Measurements from ENCODE around the gene CD244.
A peak's percentile ranks its signal among the peaks of the same experiment; 100 is the strongest.

Gene CD244

GRCh38 chr1:160850541-160850940, 12.1 kb downstream of the CD244 start:
- no peak for ATAC-seq (ENCODE audit: low read depth)
- Mint-ChIP-seq H3K27me3 (peaks cover 5% of the 10 kb centered on the region), H3K4me3 (no peak overlapping the region), H3K36me3 (no peaks in the 10 kb centered on the region), H3K27ac (no peak overlapping the region), H3K4me1 (no peaks in the 10 kb centered on the region), H3K9me3 (no peaks in the 10 kb centered on the region)
- no peak for DNase-seq (ENCODE audit: low spot score in 2 of 2)

GRCh38 chr1:160846281-160846680, 16.4 kb downstream of the CD244 start:
- Mint-ChIP-seq H3K27me3 (peaks cover 7% of the 10 kb centered on the region), H3K36me3 (peaks cover 3% of the 10 kb centered on the region), H3K9me3 (no peaks in the 10 kb centered on the region), H3K4me3 (no peak overlapping the region), H3K4me1 (no peaks in the 10 kb centered on the region), H3K27ac (no peak overlapping the region)
- no peak for DNase-seq (ENCODE audit: low spot score in 2 of 2)
- ATAC-seq (ENCODE audit: low read depth) = no peak

GRCh38 chr1:160844447-160845232, 18.0 kb downstream of the CD244 start:
- Mint-ChIP-seq H3K9me3 (no peaks in the 10 kb centered on the region), H3K36me3 (peaks cover 3% of the 10 kb centered on the region), H3K4me3 (no peak overlapping the region), H3K4me1 (no peaks in the 10 kb centered on the region), H3K27ac (no peak overlapping the region), H3K27me3 (peaks cover 7% of the 10 kb centered on the region)
- ATAC-seq (ENCODE audit: low read depth) (no peak), DNase-seq (ENCODE audit: low spot score in 2 of 2) (no peak)

- peaks cover 22% of the 10 kb centered on the region for H3K4me1 Mint-ChIP-seq
These were observed 21.6 kb downstream of the CD244 start for GRCh38 chr1:160841079-160841478.

GRCh38 chr1:160839746-160840145, 22.9 kb downstream of the CD244 start:
- ATAC-seq (ENCODE audit: low read depth) (no peak), DNase-seq (ENCODE audit: low spot score in 2 of 2) (no peak)
- Mint-ChIP-seq H3K9me3 (no peaks in the 10 kb centered on the region), H3K36me3 (no peaks in the 10 kb centered on the region), H3K4me3 (no peak overlapping the region), H3K27ac (no peak overlapping the region), H3K27me3 (no peaks in the 10 kb centered on the region), H3K4me1 (peaks cover 30% of the 10 kb centered on the region)

More at GRCh38 chr1:160841079-160841478, 21.6 kb downstream of the CD244 start:
- Mint-ChIP-seq H3K27ac (no peak overlapping the region), H3K4me3 (no peak overlapping the region), H3K36me3 (peaks cover 3% of the 10 kb centered on the region), H3K9me3 (no peaks in the 10 kb centered on the region), H3K27me3 (peaks cover 2% of the 10 kb centered on the region)
- no peak for ATAC-seq (ENCODE audit: low read depth)
- no peak for DNase-seq (ENCODE audit: low spot score in 2 of 2)

GRCh38 chr1:160838888-160839287, 23.8 kb downstream of the CD244 start:
- DNase-seq (ENCODE audit: low spot score in 2 of 2) = no peak
- Mint-ChIP-seq H3K4me3 (no peak overlapping the region), H3K27ac (no peak overlapping the region), H3K27me3 (no peaks in the 10 kb centered on the region), H3K36me3 (no peaks in the 10 kb centered on the region), H3K9me3 (no peaks in the 10 kb centered on the region), H3K4me1 (peaks cover 31% of the 10 kb centered on the region)
- no peak for ATAC-seq (ENCODE audit: low read depth)

- peak; percentile 63 to 79 for DNase-seq (ENCODE audit: low spot score in 2 of 2)
- peak overlapping the region; percentile 18 for H3K4me3 Mint-ChIP-seq
- no peaks in the 10 kb centered on the region for H3K9me3 Mint-ChIP-seq
- H3K27me3 Mint-ChIP-seq = no peaks in the 10 kb centered on the region
- peaks cover 31% of the 10 kb centered on the region for H3K4me1 Mint-ChIP-seq
- no peaks in the 10 kb centered on the region for H3K36me3 Mint-ChIP-seq
- H3K27ac Mint-ChIP-seq = peak overlapping the region; percentile 82
- peak; percentile 98 for ATAC-seq (ENCODE audit: low read depth)
These were observed 25.0 kb downstream of the CD244 start for GRCh38 chr1:160837558-160838205.

GRCh38 chr1:160836981-160837557, 25.6 kb downstream of the CD244 start:
- Mint-ChIP-seq H3K27ac (peak overlapping the region; percentile 87), H3K4me3 (peak overlapping the region; percentile 4), H3K4me1 (peaks cover 31% of the 10 kb centered on the region), H3K9me3 (no peaks in the 10 kb centered on the region), H3K27me3 (no peaks in the 10 kb centered on the region), H3K36me3 (no peaks in the 10 kb centered on the region)
- DNase-seq (ENCODE audit: low spot score in 2 of 2) (no peak), ATAC-seq (ENCODE audit: low read depth) (no peak)

- DNase-seq (ENCODE audit: low spot score in 2 of 2) = no peak
- Mint-ChIP-seq H3K27ac (peak overlapping the region; percentile 87), H3K27me3 (no peaks in the 10 kb centered on the region), H3K4me3 (peak overlapping the region; percentile 4), H3K9me3 (no peaks in the 10 kb centered on the region), H3K4me1 (peaks cover 31% of the 10 kb centered on the region), H3K36me3 (no peaks in the 10 kb centered on the region)
- ATAC-seq (ENCODE audit: low read depth) = no peak
These were observed 26.1 kb downstream of the CD244 start for GRCh38 chr1:160836561-160836960.

- no peak overlapping the region for H3K4me3 Mint-ChIP-seq
- no peaks in the 10 kb centered on the region for H3K9me3 Mint-ChIP-seq
- peak overlapping the region; percentile 87 for H3K27ac Mint-ChIP-seq
- ATAC-seq (ENCODE audit: low read depth) (no peak), DNase-seq (ENCODE audit: low spot score in 2 of 2) (no peak)
- H3K4me1 Mint-ChIP-seq = peaks cover 33% of the 10 kb centered on the region
- H3K27me3 Mint-ChIP-seq = no peaks in the 10 kb centered on the region
- no peaks in the 10 kb centered on the region for H3K36me3 Mint-ChIP-seq
These were observed 26.9 kb downstream of the CD244 start for GRCh38 chr1:160835751-160836150.

GRCh38 chr1:160834945-160835565, 27.6 kb downstream of the CD244 start:
- Mint-ChIP-seq H3K27ac (peak overlapping the region; percentile 35), H3K4me3 (no peak overlapping the region), H3K36me3 (peaks cover 1% of the 10 kb centered on the region), H3K4me1 (peaks cover 36% of the 10 kb centered on the region), H3K27me3 (no peaks in the 10 kb centered on the region), H3K9me3 (no peaks in the 10 kb centered on the region)
- DNase-seq (ENCODE audit: low spot score in 2 of 2) (peak in 1 of 2 donors; percentile 37), ATAC-seq (ENCODE audit: low read depth) (no peak)

- peak overlapping the region; percentile 80 for H3K27ac Mint-ChIP-seq
- no peaks in the 10 kb centered on the region for H3K27me3 Mint-ChIP-seq
- DNase-seq (ENCODE audit: low spot score in 2 of 2) (peak; percentile 74 to 76), ATAC-seq (ENCODE audit: low read depth) (peak; percentile 94)
- H3K4me3 Mint-ChIP-seq = no peak overlapping the region
- H3K9me3 Mint-ChIP-seq = no peaks in the 10 kb centered on the region
- peaks cover 14% of the 10 kb centered on the region for H3K4me1 Mint-ChIP-seq
- H3K36me3 Mint-ChIP-seq = peaks cover 19% of the 10 kb centered on the region
These were observed 32.1 kb downstream of the CD244 start for GRCh38 chr1:160830321-160831153.

- H3K4me3 Mint-ChIP-seq = no peak overlapping the region
- peaks cover 19% of the 10 kb centered on the region for H3K36me3 Mint-ChIP-seq
- ATAC-seq (ENCODE audit: low read depth) (no peak), DNase-seq (ENCODE audit: low spot score in 2 of 2) (no peak)
- H3K27me3 Mint-ChIP-seq = no peaks in the 10 kb centered on the region
- H3K27ac Mint-ChIP-seq = peak overlapping the region; percentile 80
- no peaks in the 10 kb centered on the region for H3K9me3 Mint-ChIP-seq
- peaks cover 9% of the 10 kb centered on the region for H3K4me1 Mint-ChIP-seq
These were observed 32.9 kb downstream of the CD244 start for GRCh38 chr1:160829766-160830165.
